Measurements from ENCODE around the gene WWC2.

Gene WWC2

DNA sequence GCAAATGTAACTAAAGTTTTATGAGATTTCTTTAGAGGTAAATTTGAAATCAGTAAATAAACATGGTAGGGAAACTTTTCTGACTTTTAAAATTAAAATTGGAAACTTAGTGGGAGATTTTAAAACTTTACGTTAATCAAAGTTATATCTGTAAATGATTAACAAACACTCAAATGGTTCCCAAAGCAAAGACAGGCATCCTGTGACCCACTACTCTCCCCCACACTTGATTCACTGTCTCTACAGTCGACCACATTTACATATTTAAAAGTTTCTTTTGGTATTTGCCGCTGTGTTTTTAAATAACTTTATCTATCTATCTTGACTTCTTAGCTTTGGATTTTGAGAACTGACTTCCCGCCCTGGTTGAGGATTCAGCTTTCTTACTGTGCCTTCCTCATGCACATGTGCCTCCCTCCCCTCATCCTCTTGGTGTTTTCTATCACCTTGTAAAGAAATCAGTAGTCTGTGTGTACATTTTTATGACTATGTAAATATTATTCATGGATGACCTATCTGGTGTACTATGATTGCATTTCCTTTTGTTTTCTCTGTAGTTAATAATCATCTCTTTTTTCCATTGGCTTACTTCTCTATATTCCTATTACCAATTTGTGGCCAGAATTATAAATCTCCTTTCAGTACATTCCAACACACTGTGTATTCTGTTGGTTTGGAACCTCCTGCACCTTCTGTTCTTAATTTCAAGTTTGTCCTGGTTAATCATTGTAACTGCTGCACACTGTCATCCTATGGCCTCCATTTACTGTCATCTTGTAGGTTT, 72.6 kb downstream of the WWC2 start:
- Histone ChIP-seq H3K9me3 (ENCODE audit: control insufficient read depth in 2 of 2, low read length in 2 of 2) (no peaks in the 10 kb centered on the region), H3K27ac (ENCODE audit: low read length) (no peak overlapping the region)

DNA sequence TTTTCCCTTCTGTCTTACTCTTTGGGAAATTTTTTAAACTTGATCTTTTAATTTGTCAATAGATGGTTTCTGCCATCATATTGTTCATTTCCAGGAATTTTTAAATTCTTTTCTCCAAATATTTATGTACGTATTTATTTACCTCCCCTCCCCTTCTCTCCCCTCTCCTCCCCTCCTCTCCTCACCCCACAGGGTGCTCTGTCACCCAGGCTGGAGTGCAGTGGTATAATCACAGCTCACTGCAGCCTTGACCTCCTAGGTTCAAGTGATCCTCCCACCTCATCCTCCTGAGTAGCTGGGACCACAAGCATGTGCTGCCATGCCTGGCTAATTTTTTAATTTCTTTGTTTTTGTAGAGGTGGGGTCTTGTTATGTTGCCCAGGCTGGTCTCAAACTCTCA, 73.8 kb downstream of the WWC2 start:
- no peaks in the 10 kb centered on the region for H3K9me3 ChIP-seq (ENCODE audit: control insufficient read depth in 2 of 2, low read length in 2 of 2)
- no peaks in the 10 kb centered on the region for H3K36me3 ChIP-seq (ENCODE audit: control insufficient read depth in 2 of 2, insufficient read depth in 2 of 2, low read length in 2 of 2)
- no peak overlapping the region for H3K27ac ChIP-seq (ENCODE audit: low read length)
- H3K4me3 ChIP-seq (ENCODE audit: low read length in 2 of 2) = no peak overlapping the region
- H3K9ac ChIP-seq (ENCODE audit: low read length in 2 of 2) = no peak overlapping the region
- no peaks in the 10 kb centered on the region for H3K27me3 ChIP-seq (ENCODE audit: control insufficient read depth in 1 of 2, insufficient read depth in 2 of 2, low read length in 2 of 2)
- H3K4me1 ChIP-seq (ENCODE audit: control insufficient read depth, insufficient read depth, low read length) = peaks cover 12% of the 10 kb centered on the region

More for the DNA sequence above, 72.6 kb downstream of the WWC2 start:
- peaks cover 12% of the 10 kb centered on the region for H3K4me1 ChIP-seq (ENCODE audit: control insufficient read depth, insufficient read depth, low read length)
- H3K27me3 ChIP-seq (ENCODE audit: control insufficient read depth in 1 of 2, insufficient read depth in 2 of 2, low read length in 2 of 2) = no peaks in the 10 kb centered on the region
- no peak overlapping the region for H3K4me3 ChIP-seq (ENCODE audit: low read length in 2 of 2)
- no peak overlapping the region for H3K9ac ChIP-seq (ENCODE audit: low read length in 2 of 2)
- no peaks in the 10 kb centered on the region for H3K36me3 ChIP-seq (ENCODE audit: control insufficient read depth in 2 of 2, insufficient read depth in 2 of 2, low read length in 2 of 2)

DNA sequence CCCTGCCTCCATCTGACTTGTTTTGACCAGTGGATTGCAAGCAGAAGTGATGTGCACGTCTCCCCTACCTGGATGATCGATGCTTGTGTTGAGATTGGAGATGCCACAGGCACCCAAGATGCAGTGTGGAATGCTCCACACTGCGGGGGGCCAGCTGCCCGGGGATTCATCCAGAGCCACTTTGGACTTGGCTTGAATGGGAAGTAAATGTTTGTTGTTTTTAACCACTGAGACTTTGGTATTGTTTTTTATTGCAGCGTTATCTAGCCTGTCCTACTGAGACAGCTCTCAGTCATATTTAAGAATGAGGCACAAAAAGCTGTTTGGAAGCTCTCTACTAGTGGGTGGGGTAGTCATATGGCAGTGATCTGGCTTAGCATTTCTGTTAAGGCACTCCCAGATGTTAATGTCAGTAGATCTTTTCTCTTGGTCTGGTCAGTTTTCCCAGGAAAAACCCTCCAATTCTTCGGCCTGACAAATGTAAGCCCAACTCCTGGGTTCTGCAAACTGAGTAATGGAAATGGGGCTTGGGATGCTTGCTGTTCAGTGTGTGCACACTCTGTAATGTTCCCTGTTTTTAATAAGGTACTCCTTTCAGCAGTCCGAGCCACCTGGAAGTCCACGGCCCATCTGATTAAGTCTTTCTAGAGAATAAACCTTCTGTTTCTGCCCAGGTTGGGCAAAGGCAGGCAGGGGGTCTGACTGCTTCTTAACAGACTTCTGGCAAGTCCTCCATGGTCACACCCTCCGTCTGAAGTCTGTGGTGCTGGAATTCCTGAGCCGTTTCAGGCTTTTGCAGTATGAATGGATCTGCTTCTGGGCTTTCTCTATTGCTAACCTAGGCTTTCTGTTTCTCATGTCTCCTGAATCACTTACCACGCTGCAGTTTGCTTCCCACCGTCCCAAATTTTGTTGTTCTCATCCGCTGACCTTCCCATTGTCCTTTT, 74.8 kb downstream of the WWC2 start:
- no peaks in the 10 kb centered on the region for H3K9me3 ChIP-seq (ENCODE audit: control insufficient read depth in 2 of 2, low read length in 2 of 2)
- no peaks in the 10 kb centered on the region for H3K36me3 ChIP-seq (ENCODE audit: control insufficient read depth in 2 of 2, insufficient read depth in 2 of 2, low read length in 2 of 2)
- H3K27me3 ChIP-seq (ENCODE audit: control insufficient read depth in 1 of 2, insufficient read depth in 2 of 2, low read length in 2 of 2) = no peaks in the 10 kb centered on the region
- H3K4me1 ChIP-seq (ENCODE audit: control insufficient read depth, insufficient read depth, low read length) = peaks cover 12% of the 10 kb centered on the region
- H3K9ac ChIP-seq (ENCODE audit: low read length in 2 of 2) = no peak overlapping the region
- H3K27ac ChIP-seq (ENCODE audit: low read length) = no peak overlapping the region
- no peak overlapping the region for H3K4me3 ChIP-seq (ENCODE audit: low read length in 2 of 2)

DNA sequence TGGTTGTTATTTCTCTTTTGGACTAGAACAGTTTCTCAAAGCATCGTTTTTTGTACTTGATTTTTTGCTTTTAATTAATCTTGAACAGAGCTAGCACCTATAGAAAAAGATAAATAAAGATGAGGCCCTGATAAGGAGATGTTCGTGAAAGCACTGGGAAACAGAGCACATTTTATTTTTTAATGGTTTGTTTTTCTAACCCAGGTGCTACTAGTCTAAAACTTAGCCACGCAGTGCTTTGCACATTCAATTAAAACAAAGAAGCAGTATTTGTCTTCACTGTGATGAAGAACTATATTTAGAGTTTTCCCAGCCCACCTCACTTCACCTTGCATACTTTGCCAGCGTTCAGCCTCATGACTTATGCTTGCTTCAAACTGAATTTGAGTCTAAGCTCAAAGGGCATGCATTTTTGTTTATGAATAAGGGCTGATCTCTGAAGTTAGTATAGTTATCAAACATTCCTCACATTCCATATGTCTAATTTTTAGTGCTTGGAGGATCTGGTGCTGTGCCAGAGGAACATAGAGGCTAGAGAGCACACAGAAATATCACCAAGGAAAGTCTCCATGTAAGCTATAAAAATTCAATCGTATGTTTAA, 76.7 kb downstream of the WWC2 start:
- peak overlapping the region in 1 of 2 donors; percentile 22 for H3K9ac ChIP-seq (ENCODE audit: low read length in 2 of 2)
- H3K4me3 ChIP-seq (ENCODE audit: low read length in 2 of 2) = peak overlapping the region in 1 of 2 donors; percentile 44
- H3K9me3 ChIP-seq (ENCODE audit: control insufficient read depth in 2 of 2, low read length in 2 of 2) = no peaks in the 10 kb centered on the region
- H3K4me1 ChIP-seq (ENCODE audit: control insufficient read depth, insufficient read depth, low read length) = peaks cover 8% of the 10 kb centered on the region
- no peaks in the 10 kb centered on the region for H3K36me3 ChIP-seq (ENCODE audit: control insufficient read depth in 2 of 2, insufficient read depth in 2 of 2, low read length in 2 of 2)
- H3K27ac ChIP-seq (ENCODE audit: low read length) = no peak overlapping the region
- no peaks in the 10 kb centered on the region for H3K27me3 ChIP-seq (ENCODE audit: control insufficient read depth in 1 of 2, insufficient read depth in 2 of 2, low read length in 2 of 2)

DNA sequence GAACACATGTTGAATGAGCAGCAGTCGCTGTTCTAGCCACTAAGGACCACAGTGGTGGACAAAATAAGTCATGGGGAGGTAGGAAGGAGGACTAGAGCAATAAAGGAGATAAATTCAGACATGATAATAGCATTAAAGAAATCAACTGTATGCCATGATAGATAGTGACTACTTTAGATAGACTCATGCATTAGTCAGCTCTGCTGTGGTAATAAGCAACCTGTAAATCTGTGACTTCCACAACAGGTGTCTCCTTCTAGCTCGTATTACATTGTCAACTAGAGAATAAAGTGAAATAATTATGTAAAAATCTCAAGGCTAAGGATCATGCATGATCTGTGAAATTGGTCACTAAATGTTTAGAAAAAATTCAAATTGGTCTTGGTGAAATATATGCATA, 77.9 kb downstream of the WWC2 start:
- Histone ChIP-seq H3K9me3 (ENCODE audit: control insufficient read depth in 2 of 2, low read length in 2 of 2) (no peaks in the 10 kb centered on the region), H3K27me3 (ENCODE audit: control insufficient read depth in 1 of 2, insufficient read depth in 2 of 2, low read length in 2 of 2) (no peaks in the 10 kb centered on the region), H3K4me1 (ENCODE audit: control insufficient read depth, insufficient read depth, low read length) (peaks cover 8% of the 10 kb centered on the region), H3K4me3 (ENCODE audit: low read length in 2 of 2) (no peak overlapping the region), H3K27ac (ENCODE audit: low read length) (no peak overlapping the region), H3K36me3 (ENCODE audit: control insufficient read depth in 2 of 2, insufficient read depth in 2 of 2, low read length in 2 of 2) (no peaks in the 10 kb centered on the region), H3K9ac (ENCODE audit: low read length in 2 of 2) (no peak overlapping the region)

DNA sequence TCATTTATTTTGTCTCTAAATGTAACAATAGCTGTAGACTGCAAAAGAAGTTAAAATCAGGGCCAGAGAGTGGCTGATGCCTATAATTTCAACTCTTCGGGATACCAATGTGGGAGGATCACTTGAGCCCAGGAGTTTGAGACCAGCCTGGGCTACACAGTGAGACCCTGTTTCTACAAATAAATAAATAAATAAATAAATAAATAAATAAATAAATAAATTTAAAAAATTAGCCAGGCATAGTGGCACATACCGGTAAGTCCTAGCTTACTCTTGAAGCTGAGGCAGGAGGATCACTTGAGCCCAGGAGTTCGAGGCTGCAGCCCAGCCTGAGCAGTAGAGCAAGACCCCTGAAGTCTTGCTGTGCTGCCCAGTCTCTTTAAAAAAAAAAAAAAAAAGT, 79.1 kb downstream of the WWC2 start:
- Histone ChIP-seq H3K27ac (ENCODE audit: low read length) (no peak overlapping the region), H3K36me3 (ENCODE audit: control insufficient read depth in 2 of 2, insufficient read depth in 2 of 2, low read length in 2 of 2) (no peaks in the 10 kb centered on the region), H3K9ac (ENCODE audit: low read length in 2 of 2) (no peak overlapping the region), H3K4me3 (ENCODE audit: low read length in 2 of 2) (no peak overlapping the region), H3K4me1 (ENCODE audit: control insufficient read depth, insufficient read depth, low read length) (peaks cover 8% of the 10 kb centered on the region), H3K27me3 (ENCODE audit: control insufficient read depth in 1 of 2, insufficient read depth in 2 of 2, low read length in 2 of 2) (no peaks in the 10 kb centered on the region), H3K9me3 (ENCODE audit: control insufficient read depth in 2 of 2, low read length in 2 of 2) (no peaks in the 10 kb centered on the region)

DNA sequence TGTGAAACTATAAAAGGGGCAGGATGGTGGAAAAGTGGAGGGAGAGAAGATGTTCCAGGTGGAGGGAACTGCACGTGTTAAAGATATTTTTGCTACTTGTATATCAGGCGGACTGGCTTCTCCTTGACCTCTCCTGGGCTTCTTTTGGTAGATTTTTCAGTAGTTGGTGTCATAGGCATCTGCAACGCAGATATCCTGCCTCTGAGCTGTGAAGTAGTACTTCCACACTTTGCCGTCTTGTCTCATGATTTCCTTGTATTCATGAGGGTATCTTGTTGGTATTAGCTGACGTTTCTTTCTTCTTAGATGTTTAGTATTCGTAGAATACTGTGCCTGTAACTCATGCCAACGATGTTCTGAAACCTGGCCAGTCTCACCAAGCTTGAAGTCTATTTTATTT, 81.0 kb downstream of the WWC2 start:
- Histone ChIP-seq H3K27me3 (ENCODE audit: control insufficient read depth in 1 of 2, insufficient read depth in 2 of 2, low read length in 2 of 2) (no peaks in the 10 kb centered on the region), H3K9me3 (ENCODE audit: control insufficient read depth in 2 of 2, low read length in 2 of 2) (no peaks in the 10 kb centered on the region), H3K9ac (ENCODE audit: low read length in 2 of 2) (no peak overlapping the region), H3K4me1 (ENCODE audit: control insufficient read depth, insufficient read depth, low read length) (no peaks in the 10 kb centered on the region), H3K36me3 (ENCODE audit: control insufficient read depth in 2 of 2, insufficient read depth in 2 of 2, low read length in 2 of 2) (no peaks in the 10 kb centered on the region), H3K27ac (ENCODE audit: low read length) (no peak overlapping the region), H3K4me3 (ENCODE audit: low read length in 2 of 2) (no peak overlapping the region)

DNA sequence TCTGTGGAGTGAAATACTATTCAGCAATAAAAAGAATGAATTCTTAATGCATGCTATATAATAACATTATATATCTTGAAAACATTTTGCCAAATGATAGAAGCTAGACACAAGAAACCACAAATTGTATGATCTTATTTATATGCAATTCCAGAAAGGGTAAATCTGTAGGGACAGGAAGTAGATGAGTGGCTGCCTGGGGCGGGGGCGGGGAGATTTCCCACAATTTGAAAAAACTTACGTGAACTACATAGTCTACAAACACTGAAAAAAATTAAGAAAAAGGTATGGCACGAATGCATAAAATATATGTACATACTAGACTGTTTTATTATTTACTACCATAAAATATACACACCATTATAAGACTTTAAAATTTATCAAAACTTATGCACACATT, 81.6 kb downstream of the WWC2 start:
- Histone ChIP-seq H3K4me3 (ENCODE audit: low read length in 2 of 2) (no peak overlapping the region), H3K9me3 (ENCODE audit: control insufficient read depth in 2 of 2, low read length in 2 of 2) (no peaks in the 10 kb centered on the region), H3K4me1 (ENCODE audit: control insufficient read depth, insufficient read depth, low read length) (no peaks in the 10 kb centered on the region), H3K27me3 (ENCODE audit: control insufficient read depth in 1 of 2, insufficient read depth in 2 of 2, low read length in 2 of 2) (no peaks in the 10 kb centered on the region), H3K27ac (ENCODE audit: low read length) (no peak overlapping the region), H3K36me3 (ENCODE audit: control insufficient read depth in 2 of 2, insufficient read depth in 2 of 2, low read length in 2 of 2) (no peaks in the 10 kb centered on the region), H3K9ac (ENCODE audit: low read length in 2 of 2) (no peak overlapping the region)

DNA sequence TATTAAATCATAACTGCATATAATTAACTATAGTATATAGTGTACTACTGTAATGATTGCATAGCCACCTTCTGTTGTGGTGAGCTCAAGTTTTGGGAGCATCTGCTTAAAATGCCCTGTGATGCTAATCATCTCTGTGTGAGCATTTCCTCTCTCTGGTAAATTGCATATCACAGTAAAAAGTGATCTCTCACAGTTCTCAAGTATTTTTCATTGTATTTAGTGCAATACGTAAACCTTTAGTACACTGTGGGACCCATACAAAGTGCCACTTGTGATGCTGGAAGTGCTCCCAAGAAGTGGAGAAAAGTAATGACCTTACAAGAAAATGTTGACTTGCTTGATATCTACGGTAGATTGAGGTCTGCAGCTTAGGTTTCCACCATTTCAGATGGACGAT, 82.0 kb downstream of the WWC2 start:
- Histone ChIP-seq H3K36me3 (ENCODE audit: control insufficient read depth in 2 of 2, insufficient read depth in 2 of 2, low read length in 2 of 2) (no peaks in the 10 kb centered on the region), H3K4me3 (ENCODE audit: low read length in 2 of 2) (no peak overlapping the region), H3K4me1 (ENCODE audit: control insufficient read depth, insufficient read depth, low read length) (no peaks in the 10 kb centered on the region), H3K27ac (ENCODE audit: low read length) (no peak overlapping the region), H3K9me3 (ENCODE audit: control insufficient read depth in 2 of 2, low read length in 2 of 2) (no peaks in the 10 kb centered on the region), H3K9ac (ENCODE audit: low read length in 2 of 2) (no peak overlapping the region), H3K27me3 (ENCODE audit: control insufficient read depth in 1 of 2, insufficient read depth in 2 of 2, low read length in 2 of 2) (no peaks in the 10 kb centered on the region)

DNA sequence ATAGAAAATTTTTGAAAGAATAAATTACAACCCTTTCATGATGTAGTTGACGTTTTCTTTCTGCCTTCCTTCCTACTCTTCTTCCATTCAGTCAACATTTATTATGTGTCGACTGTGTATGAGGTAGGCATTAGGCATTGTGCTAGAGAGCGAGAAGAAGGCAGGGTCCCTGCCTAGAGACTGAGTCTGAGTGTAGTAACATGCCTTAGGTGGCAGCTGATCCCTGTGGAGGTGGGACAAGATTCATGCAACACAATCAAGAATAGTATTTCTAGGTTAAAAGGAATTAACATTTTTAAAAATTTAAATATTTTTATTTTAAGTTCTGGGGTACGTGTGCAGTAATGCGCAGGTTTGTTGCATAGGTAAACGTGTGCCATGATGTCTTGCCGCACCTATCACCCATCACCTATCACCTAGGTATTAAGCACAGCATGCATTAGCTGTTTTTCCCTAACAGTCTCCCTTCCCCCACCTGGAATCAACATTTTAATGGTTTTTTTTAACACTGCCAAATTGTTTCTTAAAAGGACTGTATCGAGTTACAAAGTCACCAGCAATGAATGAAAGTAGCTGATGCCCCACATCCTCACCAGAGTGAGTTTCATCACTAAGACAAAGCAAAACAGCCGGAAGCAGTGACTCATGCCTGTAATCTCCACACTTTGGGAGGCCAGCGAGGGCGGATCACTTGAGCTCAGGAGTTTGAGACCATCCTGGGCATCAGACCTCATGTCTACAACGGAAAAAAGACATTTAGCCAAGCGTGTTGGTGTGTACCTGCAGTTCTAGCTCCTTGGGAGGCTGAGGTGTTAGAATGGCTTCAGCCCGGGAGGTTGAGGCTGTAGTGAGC, 84.0 kb downstream of the WWC2 start:
- H3K27ac ChIP-seq (ENCODE audit: low read length) = no peak overlapping the region
- no peaks in the 10 kb centered on the region for H3K4me1 ChIP-seq (ENCODE audit: control insufficient read depth, insufficient read depth, low read length)

More for the DNA sequence above, 84.0 kb downstream of the WWC2 start:
- Histone ChIP-seq H3K27me3 (ENCODE audit: control insufficient read depth in 1 of 2, insufficient read depth in 2 of 2, low read length in 2 of 2) (no peaks in the 10 kb centered on the region), H3K36me3 (ENCODE audit: control insufficient read depth in 2 of 2, insufficient read depth in 2 of 2, low read length in 2 of 2) (no peaks in the 10 kb centered on the region), H3K4me3 (ENCODE audit: low read length in 2 of 2) (no peak overlapping the region), H3K9ac (ENCODE audit: low read length in 2 of 2) (no peak overlapping the region), H3K9me3 (ENCODE audit: control insufficient read depth in 2 of 2, low read length in 2 of 2) (no peaks in the 10 kb centered on the region)

Measured in stomach smooth muscle (tissue), 2 donors.